Measurements from ENCODE around the gene IL34. TPM values are rescaled to one million over a fixed set of nuclear protein-coding genes. Genes with fewer than 3 reads are reported as not detected.

IL34 gene
- total and polyA plus RNA-seq, 2 of the 13 experiments (the other 11 are each of a cell fraction or from before 2014, with no cell fraction given), result 1.2 to 1.3 TPM

DNA sequence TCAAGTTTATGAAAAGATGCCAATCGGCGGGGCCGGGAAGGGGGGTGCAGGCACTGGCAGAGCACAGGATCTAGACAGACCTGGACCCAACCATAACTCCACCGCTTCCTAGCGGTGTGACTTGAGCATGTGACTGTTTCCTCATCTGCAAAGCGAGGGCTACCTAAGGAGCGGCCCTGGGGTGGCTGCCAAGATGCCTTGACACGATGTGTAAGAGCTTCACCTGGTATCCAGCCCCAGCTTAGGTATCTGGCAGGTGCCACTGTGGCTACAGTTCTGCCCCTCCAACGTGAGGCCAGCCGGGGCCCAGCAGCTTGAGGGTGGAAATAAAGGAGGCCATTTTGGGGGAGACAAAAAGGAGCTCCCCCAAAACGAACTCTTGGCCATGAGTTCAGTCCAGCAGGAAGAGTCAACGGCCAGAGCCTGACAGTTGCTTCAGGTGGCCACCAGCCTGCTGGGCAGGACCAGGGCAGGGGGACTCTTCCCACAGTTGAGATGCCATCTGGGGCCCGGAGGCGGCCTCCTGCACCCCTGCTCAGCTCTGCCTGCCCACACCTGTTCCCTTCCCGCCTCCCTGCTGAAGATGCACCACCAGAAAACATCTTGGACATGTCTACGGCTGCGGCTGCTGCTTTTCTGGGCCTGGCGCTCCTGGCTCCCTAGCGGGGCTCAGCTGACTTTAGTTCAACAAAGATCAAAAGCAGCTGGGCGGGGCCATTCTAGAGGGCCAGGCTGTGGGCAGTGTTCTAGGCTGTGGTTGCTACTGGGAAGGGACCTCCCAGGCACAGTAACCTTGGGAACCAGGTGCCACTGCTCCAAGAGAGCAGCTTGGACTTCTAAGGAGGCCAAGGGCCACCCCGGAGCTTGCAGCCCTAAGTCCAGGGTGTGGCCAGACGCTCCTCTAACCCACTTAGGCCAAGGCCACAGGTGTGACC lies 42.9 kb downstream of the IL34 start (continued):
- TF ChIP-seq STAT6 (CRISPR knock-in tag; IDR thresholded peaks at IDR 0.05; ENCODE audit: borderline replicate concordance) (no peak), ZNF160 (CRISPR knock-in tag; IDR thresholded peaks at IDR 0.05) (no peak), SP140L (CRISPR knock-in tag; IDR thresholded peaks at IDR 0.05; ENCODE audit: borderline replicate concordance) (no peak), MBD4 (IDR thresholded peaks at IDR 0.05; ENCODE audit: borderline replicate concordance, low read length) (no peak), NFYC (CRISPR knock-in tag; IDR thresholded peaks at IDR 0.05) (no peak), RAD51 (IDR thresholded peaks at IDR 0.05; ENCODE audit: borderline replicate concordance) (no peak), ZNF558 (CRISPR knock-in tag; IDR thresholded peaks at IDR 0.05; ENCODE audit: borderline replicate concordance) (no peak), SKIL (CRISPR knock-in tag; IDR thresholded peaks at IDR 0.05; ENCODE audit: borderline replicate concordance) (no peak), RARG (CRISPR knock-in tag; IDR thresholded peaks at IDR 0.05; ENCODE audit: low read depth) (no peak), GABPA (IDR thresholded peaks at IDR 0.05; ENCODE audit: low read depth, low read length) (no peak), GABPA (CRISPR knock-in tag; IDR thresholded peaks at IDR 0.05; ENCODE audit: low read depth) (no peak), MEIS2 (CRISPR knock-in tag; IDR thresholded peaks at IDR 0.05) (no peak), ZNF382 (CRISPR knock-in tag; IDR thresholded peaks at IDR 0.05; ENCODE audit: borderline replicate concordance) (no peak), KLF11 (CRISPR knock-in tag; IDR thresholded peaks at IDR 0.05) (no peak), SNAI1 (CRISPR knock-in tag; IDR thresholded peaks at IDR 0.05; ENCODE audit: borderline replicate concordance) (no peak), ZNF543 (CRISPR knock-in tag; IDR thresholded peaks at IDR 0.05) (0 out of 2 replicates have a peak, but pooled peaks have one; percentile 36), ZNF564 (CRISPR knock-in tag; IDR thresholded peaks at IDR 0.05) (no peak), U2AF1 (optimal IDR thresholded peaks at IDR 0.05; ENCODE audit: low read depth, low read length) (peak; percentile 5), POLR2A (IDR thresholded peaks at IDR 0.05; ENCODE audit: insufficient read depth in 1 of 2, low read depth in 2 of 2, low read length in 2 of 2) (no peak), DMTF1 (CRISPR knock-in tag; IDR thresholded peaks at IDR 0.05) (no peak), RXRA (CRISPR knock-in tag; IDR thresholded peaks at IDR 0.05) (no peak), ZNF20 (CRISPR knock-in tag; IDR thresholded peaks at IDR 0.05) (no peak)
- TF ChIP-seq, protein P1, sequence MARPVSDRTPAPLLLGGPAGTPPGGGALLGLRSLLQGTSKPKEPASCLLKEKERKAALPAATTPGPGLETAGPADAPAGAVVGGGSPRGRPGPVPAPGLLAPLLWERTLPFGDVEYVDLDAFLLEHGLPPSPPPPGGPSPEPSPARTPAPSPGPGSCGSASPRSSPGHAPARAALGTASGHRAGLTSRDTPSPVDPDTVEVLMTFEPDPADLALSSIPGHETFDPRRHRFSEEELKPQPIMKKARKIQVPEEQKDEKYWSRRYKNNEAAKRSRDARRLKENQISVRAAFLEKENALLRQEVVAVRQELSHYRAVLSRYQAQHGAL (CRISPR knock-in tag; IDR thresholded peaks at IDR 0.05; ENCODE audit: not compliant biosample characterization), result no peak
